ENCODE data around the gene ZSWIM1. TPM values are rescaled to one million over a fixed set of nuclear protein-coding genes. Genes with fewer than 3 reads are reported as not detected.

Gene ZSWIM1
- total and polyA plus RNA-seq, 11 donors, result 3.9 to 16.3 (median 10.4) TPM

- Histone ChIP-seq H3K9me3 (no peaks in the 10 kb centered on the region), H3K27ac (no peak overlapping the region), H3K27me3 (no peaks in the 10 kb centered on the region), H3K4me3 (no peak overlapping the region), H3K4me1 (peaks cover 0 to 6% (median 0%) of the 10 kb centered on the region in 12 donors), H3K36me3 (peaks cover 0 to 84% (median 55%) of the 10 kb centered on the region in 9 donors)
- peak in 1 of 4 donors; percentile 12 for ATAC-seq
- intact Hi-C loops (cut with DNase I), result no loop called here
- no peak for TF ChIP-seq POLR2A (IDR thresholded peaks at IDR 0.05)
- TF ChIP-seq CTCF (IDR thresholded peaks at IDR 0.05), result no peak
- 84 to 89% (median 87%) methylated on average over 14 to 16 of the region's 16 CpGs for WGBS, 4 donors
- DNase-seq, result peak in 1 of 5 donors; percentile 15
Observed at GRCh38 chr20:45904583-45905504, 23.8 kb downstream of the ZSWIM1 start.

- H3K4me3 ChIP-seq, result no peak overlapping the region
- DNase-seq, result no peak
- H3K9me3 ChIP-seq, result no peaks in the 10 kb centered on the region
- peaks cover 0 to 77% (median 50%) of the 10 kb centered on the region in 9 donors for H3K36me3 ChIP-seq
- H3K27me3 ChIP-seq, result no peaks in the 10 kb centered on the region
- H3K27ac ChIP-seq, result no peak overlapping the region
- TF ChIP-seq CTCF (IDR thresholded peaks at IDR 0.05) (no peak), POLR2A (IDR thresholded peaks at IDR 0.05) (no peak)
- H3K4me1 ChIP-seq, result peaks cover 0 to 12% (median 0%) of the 10 kb centered on the region in 12 donors
- 88 to 93% (median 90%) methylated on average over 8 of the region's 8 CpGs for WGBS, 4 donors
- intact Hi-C loops (cut with DNase I), result no loop called here
- ATAC-seq, result no peak
Observed at GRCh38 chr20:45905505-45906079, 24.6 kb downstream of the ZSWIM1 start.

- H3K4me1 ChIP-seq, result peaks cover 0 to 28% (median 13%) of the 10 kb centered on the region in 12 donors
- intact Hi-C loops (cut with DNase I), result no loop called here
- 94 to 96% (median 95%) methylated on average over 15 to 17 of the region's 17 CpGs for whole genome bisulfite sequencing, 4 donors
- DNase-seq, result no peak
- no peaks in the 10 kb centered on the region for H3K9me3 ChIP-seq
- H3K36me3 ChIP-seq, result peaks cover 0 to 61% (median 33%) of the 10 kb centered on the region in 9 donors
- ATAC-seq, result no peak
- TF ChIP-seq POLR2A (IDR thresholded peaks at IDR 0.05) (no peak), CTCF (IDR thresholded peaks at IDR 0.05) (no peak)
- no peak overlapping the region for H3K27ac ChIP-seq
- H3K27me3 ChIP-seq, result peaks cover 0 to 5% (median 0%) of the 10 kb centered on the region in 9 donors
- H3K4me3 ChIP-seq, result no peak overlapping the region
Observed at GRCh38 chr20:45907219-45907948, 26.4 kb downstream of the ZSWIM1 start.

All from heart left ventricle (tissue), 16 donors.